Spleen (tissue), 7 donors: Measurements from ENCODE around the gene DMD.

Experiments
- POLR2A ChIP-seq, 3 donors: fragments of 450-650 bp; IDR thresholded peaks; one replicate each; pipeline ENCODE4 v1.5.1; 2017; ENCODE audit warnings: antibody characterized with exemption in 3 of 3, mild to moderate bottlenecking in 1 of 3
- TF ChIP-seq, protein P1 (sequence below), 11 experiments: fragments of 200-600 bp in 7 of 11; fragments of 450-650 bp in 4 of 11; sonication (generic) in 4 of 11; IDR thresholded peaks in 8 of 11; conservative IDR thresholded peaks in 3 of 11; 1 replicate in 7 of 11; 2 replicates in 4 of 11; pipeline versions ENCODE4 v1.4.0 to v1.8.0; 2016 to 2021; ENCODE audit warnings: antibody characterized with exemption in 11 of 11, inconsistent platforms in 4 of 11, mild to moderate bottlenecking in 1 of 11
- donor health status: DM: no; HTN: no; CAD: no; lungs with moderate emphysema.
- donor health status: DM: no; HTN: no; CAD: no.
- donor health status: DM: no; HTN: no; CAD: no.

- TF ChIP-seq, protein P1, sequence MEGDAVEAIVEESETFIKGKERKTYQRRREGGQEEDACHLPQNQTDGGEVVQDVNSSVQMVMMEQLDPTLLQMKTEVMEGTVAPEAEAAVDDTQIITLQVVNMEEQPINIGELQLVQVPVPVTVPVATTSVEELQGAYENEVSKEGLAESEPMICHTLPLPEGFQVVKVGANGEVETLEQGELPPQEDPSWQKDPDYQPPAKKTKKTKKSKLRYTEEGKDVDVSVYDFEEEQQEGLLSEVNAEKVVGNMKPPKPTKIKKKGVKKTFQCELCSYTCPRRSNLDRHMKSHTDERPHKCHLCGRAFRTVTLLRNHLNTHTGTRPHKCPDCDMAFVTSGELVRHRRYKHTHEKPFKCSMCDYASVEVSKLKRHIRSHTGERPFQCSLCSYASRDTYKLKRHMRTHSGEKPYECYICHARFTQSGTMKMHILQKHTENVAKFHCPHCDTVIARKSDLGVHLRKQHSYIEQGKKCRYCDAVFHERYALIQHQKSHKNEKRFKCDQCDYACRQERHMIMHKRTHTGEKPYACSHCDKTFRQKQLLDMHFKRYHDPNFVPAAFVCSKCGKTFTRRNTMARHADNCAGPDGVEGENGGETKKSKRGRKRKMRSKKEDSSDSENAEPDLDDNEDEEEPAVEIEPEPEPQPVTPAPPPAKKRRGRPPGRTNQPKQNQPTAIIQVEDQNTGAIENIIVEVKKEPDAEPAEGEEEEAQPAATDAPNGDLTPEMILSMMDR (IDR thresholded peaks at IDR 0.05 in 8 of 11, conservative IDR thresholded peaks at IDR 0.05 in 3 of 11): no peak
- TF ChIP-seq POLR2A (IDR thresholded peaks at IDR 0.05): no peak
Observed at GRCh38 chrX:33149085-33149484, 62.3 kb downstream of the DMD start.
